ENCODE results near the gene RTL9.
"Not testable (repeated sequence)": the region's sequence is repeated elsewhere in the genome, so short reads cannot be mapped to it uniquely, and the experiment has no call there.

The RTL9 gene

DNA sequence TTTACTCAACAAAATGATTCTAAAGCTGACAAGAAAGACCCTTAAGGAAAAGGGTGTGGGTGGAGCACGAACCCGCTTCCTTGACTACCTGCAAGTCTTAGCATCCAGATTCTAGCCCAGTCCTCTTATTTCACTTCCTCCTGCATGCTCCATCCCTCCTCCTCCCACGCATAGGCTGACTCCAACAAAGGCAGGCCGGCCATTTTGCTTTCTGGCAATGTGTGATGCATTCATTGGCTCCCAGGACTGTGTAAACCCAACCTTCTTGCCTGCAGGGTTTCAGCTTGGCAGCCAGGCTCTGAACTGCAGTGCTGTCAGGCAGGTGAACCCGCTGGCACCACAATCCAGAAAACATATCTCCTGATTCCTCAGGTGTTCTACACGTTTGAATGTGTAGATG, 39.3 kb downstream of the RTL9 start:
- Histone ChIP-seq H3K9me3 (ENCODE audit: control insufficient read depth, low read depth, low read length) (no peaks in the 10 kb centered on the region), H3K27me3 (ENCODE audit: control insufficient read depth, insufficient read depth, low read length) (no peaks in the 10 kb centered on the region), H3K4me3 (ENCODE audit: low read length) (no peak overlapping the region), H3K36me3 (ENCODE audit: control insufficient read depth, low read depth, low read length) (no peaks in the 10 kb centered on the region), H3K27ac (ENCODE audit: low read length) (no peak overlapping the region), H3K4me1 (ENCODE audit: control insufficient read depth, low read depth, low read length) (peaks cover 9% of the 10 kb centered on the region), H3K9ac (ENCODE audit: low read length) (no peak overlapping the region)

DNA sequence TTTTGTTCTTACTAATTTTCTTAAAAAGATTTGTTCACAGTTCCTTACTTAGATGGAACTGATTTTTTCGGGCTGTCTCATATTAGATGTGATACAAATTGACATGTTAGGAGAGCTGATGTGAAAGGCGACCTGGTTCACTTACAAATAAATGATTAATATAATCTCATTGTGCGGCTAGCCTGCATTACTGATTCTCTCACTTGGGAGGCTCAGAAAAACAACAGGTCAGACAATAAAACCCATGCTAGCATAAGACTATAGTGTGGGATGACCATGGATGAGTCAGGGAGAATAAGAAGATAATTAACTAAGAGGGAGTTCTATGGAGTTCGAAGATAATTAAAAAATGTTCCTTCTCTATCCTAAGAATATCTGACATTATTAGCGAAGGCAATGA, 40.8 kb downstream of the RTL9 start:
- H3K27me3 ChIP-seq (ENCODE audit: control insufficient read depth, insufficient read depth, low read length): no peaks in the 10 kb centered on the region
- H3K9ac ChIP-seq (ENCODE audit: low read length): no peak overlapping the region
- H3K27ac ChIP-seq (ENCODE audit: low read length): no peak overlapping the region
- H3K4me3 ChIP-seq (ENCODE audit: low read length): no peak overlapping the region
- H3K4me1 ChIP-seq (ENCODE audit: control insufficient read depth, low read depth, low read length): peaks cover 9% of the 10 kb centered on the region
- no peaks in the 10 kb centered on the region for H3K36me3 ChIP-seq (ENCODE audit: control insufficient read depth, low read depth, low read length)
- H3K9me3 ChIP-seq (ENCODE audit: control insufficient read depth, low read depth, low read length): no peaks in the 10 kb centered on the region

DNA sequence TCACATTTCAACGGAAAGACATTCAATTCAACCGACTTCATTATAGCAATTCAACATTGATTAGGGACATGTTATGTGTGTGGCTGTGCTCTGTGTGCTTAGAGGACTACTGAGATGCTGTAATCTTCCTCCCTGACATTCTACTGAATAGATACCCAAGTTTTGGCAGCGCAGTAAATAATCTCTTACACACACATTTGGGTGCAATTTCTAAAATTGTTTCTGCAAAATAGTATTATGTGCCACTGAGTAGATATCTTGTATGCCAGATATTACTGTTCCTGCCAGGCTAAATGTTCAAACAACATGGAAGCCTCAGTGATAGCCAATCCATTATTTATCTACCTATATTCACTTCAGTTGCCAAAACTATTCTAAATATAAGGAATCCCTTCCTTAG, 41.3 kb downstream of the RTL9 start:
- Histone ChIP-seq H3K4me1 (ENCODE audit: control insufficient read depth, low read depth, low read length) (peaks cover 14% of the 10 kb centered on the region), H3K9me3 (ENCODE audit: control insufficient read depth, low read depth, low read length) (no peaks in the 10 kb centered on the region)

DNA sequence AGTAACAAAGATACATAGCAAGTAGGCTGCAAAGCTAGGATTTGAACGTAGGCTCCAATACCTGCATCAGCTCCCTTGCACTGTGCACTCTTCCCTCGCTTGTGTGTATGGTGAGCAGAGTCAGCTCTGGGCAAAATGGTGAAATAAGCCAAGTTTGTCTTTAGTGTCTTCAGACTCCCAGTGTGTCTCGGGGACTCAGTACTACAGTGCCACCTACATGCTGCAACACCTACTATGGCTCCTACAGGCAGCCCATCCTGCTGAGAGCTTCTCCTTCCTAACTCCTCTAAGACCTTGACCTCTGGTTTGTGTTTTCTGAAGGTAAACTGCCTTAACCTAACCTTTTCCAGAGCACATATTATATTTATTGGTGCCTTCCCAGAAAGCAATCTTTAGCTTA, 42.5 kb downstream of the RTL9 start:
- H3K27ac ChIP-seq (ENCODE audit: low read length): no peak overlapping the region

More for the DNA sequence above, 41.3 kb downstream of the RTL9 start:
- no peak overlapping the region for H3K4me3 ChIP-seq (ENCODE audit: low read length)
- H3K27me3 ChIP-seq (ENCODE audit: control insufficient read depth, insufficient read depth, low read length): no peaks in the 10 kb centered on the region
- H3K36me3 ChIP-seq (ENCODE audit: control insufficient read depth, low read depth, low read length): no peaks in the 10 kb centered on the region
- no peak overlapping the region for H3K9ac ChIP-seq (ENCODE audit: low read length)
- H3K27ac ChIP-seq (ENCODE audit: low read length): no peak overlapping the region

DNA sequence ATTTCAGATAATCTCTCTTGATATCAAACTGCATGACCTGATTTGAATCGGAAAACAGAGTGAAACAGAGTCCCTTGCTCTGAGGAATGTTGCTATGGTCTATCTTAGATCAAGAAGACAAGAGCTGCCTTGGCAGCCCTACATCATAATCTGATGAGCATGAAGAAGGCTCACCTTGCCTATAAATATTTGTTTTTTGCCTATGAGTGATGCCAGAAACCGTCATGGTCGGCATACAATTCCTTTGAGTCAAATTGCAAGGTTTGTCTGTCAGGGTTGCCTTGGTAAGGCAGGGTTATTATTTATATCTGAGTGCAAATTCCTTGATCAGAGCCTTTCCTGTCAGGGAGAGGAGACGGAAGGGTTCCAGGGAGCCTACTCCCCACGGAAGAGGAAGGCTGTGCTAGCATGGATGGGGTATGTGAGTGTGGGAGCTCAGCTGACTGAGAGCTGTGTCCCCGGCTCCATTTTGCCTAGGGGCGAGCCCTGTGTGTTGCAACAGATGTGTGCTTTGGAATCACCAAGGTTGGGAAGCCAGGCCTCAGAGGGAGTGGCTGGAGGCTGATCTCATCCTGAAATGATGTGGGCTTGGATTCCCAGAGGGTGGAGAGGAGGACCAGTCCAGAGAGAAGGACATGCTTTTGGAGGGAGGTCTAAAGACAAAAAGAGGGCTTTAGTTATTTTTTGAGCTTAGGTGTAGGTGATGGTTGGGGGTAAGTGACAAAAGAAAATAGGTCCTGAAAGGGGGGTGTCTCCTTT, 43.6 kb downstream of the RTL9 start:
- no peak overlapping the region for H3K9ac ChIP-seq (ENCODE audit: low read length)
- no peaks in the 10 kb centered on the region for H3K27me3 ChIP-seq (ENCODE audit: control insufficient read depth, insufficient read depth, low read length)
- no peaks in the 10 kb centered on the region for H3K36me3 ChIP-seq (ENCODE audit: control insufficient read depth, low read depth, low read length)
- H3K27ac ChIP-seq (ENCODE audit: low read length): no peak overlapping the region
- H3K4me1 ChIP-seq (ENCODE audit: control insufficient read depth, low read depth, low read length): peaks cover 16% of the 10 kb centered on the region
- no peaks in the 10 kb centered on the region for H3K9me3 ChIP-seq (ENCODE audit: control insufficient read depth, low read depth, low read length)
- H3K4me3 ChIP-seq (ENCODE audit: low read length): no peak overlapping the region

More for the DNA sequence above, 42.5 kb downstream of the RTL9 start:
- no peaks in the 10 kb centered on the region for H3K9me3 ChIP-seq (ENCODE audit: control insufficient read depth, low read depth, low read length)
- no peak overlapping the region for H3K9ac ChIP-seq (ENCODE audit: low read length)
- H3K4me3 ChIP-seq (ENCODE audit: low read length): no peak overlapping the region
- no peaks in the 10 kb centered on the region for H3K36me3 ChIP-seq (ENCODE audit: control insufficient read depth, low read depth, low read length)
- no peaks in the 10 kb centered on the region for H3K27me3 ChIP-seq (ENCODE audit: control insufficient read depth, insufficient read depth, low read length)
- peaks cover 16% of the 10 kb centered on the region for H3K4me1 ChIP-seq (ENCODE audit: control insufficient read depth, low read depth, low read length)

DNA sequence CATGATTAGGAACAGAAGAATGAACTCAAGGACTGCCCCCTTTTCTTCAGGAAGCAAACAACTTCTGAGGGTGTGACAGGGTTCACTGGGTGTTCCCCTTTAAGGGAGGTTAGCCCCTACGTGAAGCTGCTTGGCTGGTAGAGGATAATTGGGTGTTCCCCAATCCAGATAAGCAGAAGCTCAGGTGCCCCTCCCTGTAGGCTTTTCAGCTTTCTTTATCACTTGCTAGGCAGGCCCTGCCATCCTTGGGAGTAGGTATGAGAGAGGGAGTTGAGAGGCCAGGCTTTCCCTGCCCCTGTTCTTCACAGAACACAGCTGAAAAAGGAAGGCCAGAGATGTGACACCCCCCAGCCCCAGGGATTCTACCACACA, 44.2 kb downstream of the RTL9 start:
- Histone ChIP-seq H3K36me3 (ENCODE audit: control insufficient read depth, low read depth, low read length) (no peaks in the 10 kb centered on the region), H3K9ac (ENCODE audit: low read length) (no peak overlapping the region), H3K27ac (ENCODE audit: low read length) (no peak overlapping the region), H3K27me3 (ENCODE audit: control insufficient read depth, insufficient read depth, low read length) (no peaks in the 10 kb centered on the region), H3K4me1 (ENCODE audit: control insufficient read depth, low read depth, low read length) (peaks cover 16% of the 10 kb centered on the region), H3K9me3 (ENCODE audit: control insufficient read depth, low read depth, low read length) (no peaks in the 10 kb centered on the region), H3K4me3 (ENCODE audit: low read length) (no peak overlapping the region)

DNA sequence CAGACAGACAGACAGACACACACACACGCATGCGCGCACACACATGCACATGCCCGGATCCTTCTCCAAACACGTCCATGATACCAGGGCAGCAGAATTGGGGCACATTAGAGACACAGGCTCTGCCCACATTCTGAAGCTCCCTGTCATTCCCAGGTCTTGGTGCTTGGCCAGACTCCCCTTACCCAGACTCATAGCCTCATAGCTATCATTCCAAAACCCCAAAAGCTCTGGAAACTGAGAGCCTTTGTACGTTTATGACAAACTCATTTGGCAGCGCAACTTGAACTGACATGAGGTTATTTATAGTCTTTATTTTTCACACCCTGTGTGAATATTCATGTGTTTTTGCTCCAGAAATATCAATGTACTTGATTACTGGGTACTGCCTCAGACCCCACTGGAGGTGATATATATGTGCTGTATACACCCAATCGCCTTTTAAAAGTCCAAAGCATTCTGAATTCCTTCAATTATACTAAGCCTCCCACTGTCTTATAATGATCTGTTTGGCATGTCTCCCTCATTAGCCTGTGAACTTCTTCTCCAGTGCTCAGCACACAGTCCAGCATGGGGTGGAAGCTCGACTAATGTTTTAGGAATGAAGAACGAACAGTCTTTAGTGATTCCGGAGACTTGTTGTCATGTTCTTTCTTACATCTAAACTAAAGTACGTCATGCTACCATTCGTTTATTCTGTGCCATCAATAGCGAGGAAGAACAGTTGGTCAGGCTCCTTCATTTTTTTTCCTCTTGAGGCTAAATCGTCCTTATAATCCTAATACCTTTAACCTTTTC, 45.0 kb downstream of the RTL9 start:
- no peak overlapping the region for H3K9ac ChIP-seq (ENCODE audit: low read length)
- H3K27me3 ChIP-seq (ENCODE audit: control insufficient read depth, insufficient read depth, low read length): no peaks in the 10 kb centered on the region
- H3K27ac ChIP-seq (ENCODE audit: low read length): no peak overlapping the region
- H3K36me3 ChIP-seq (ENCODE audit: control insufficient read depth, low read depth, low read length): no peaks in the 10 kb centered on the region
- H3K4me3 ChIP-seq (ENCODE audit: low read length): no peak overlapping the region
- no peaks in the 10 kb centered on the region for H3K9me3 ChIP-seq (ENCODE audit: control insufficient read depth, low read depth, low read length)
- H3K4me1 ChIP-seq (ENCODE audit: control insufficient read depth, low read depth, low read length): peaks cover 16% of the 10 kb centered on the region

DNA sequence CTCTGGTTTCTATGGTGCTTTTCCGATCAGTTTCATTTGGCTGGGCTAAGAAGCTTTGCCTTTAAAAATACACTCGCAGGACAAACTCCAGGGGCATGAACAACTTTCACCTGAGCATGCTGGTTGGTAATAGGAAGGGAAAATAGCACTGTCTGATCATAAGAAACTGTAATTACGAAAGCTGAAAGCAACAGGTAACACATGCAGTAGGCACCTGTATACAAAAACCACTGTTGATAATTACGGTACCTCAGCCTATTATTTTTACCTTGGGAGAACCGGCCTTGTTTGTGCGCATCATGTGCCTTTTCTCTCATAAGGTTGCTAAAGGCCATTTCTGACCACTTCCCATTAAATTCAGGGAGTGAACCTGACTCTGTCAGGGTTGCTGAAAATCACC, 45.7 kb downstream of the RTL9 start:
- H3K4me1 ChIP-seq (ENCODE audit: control insufficient read depth, low read depth, low read length): peaks cover 8% of the 10 kb centered on the region
- H3K27ac ChIP-seq (ENCODE audit: low read length): no peak overlapping the region
- no peaks in the 10 kb centered on the region for H3K27me3 ChIP-seq (ENCODE audit: control insufficient read depth, insufficient read depth, low read length)
- no peaks in the 10 kb centered on the region for H3K36me3 ChIP-seq (ENCODE audit: control insufficient read depth, low read depth, low read length)
- no peaks in the 10 kb centered on the region for H3K9me3 ChIP-seq (ENCODE audit: control insufficient read depth, low read depth, low read length)
- H3K4me3 ChIP-seq (ENCODE audit: low read length): no peak overlapping the region
- H3K9ac ChIP-seq (ENCODE audit: low read length): no peak overlapping the region

DNA sequence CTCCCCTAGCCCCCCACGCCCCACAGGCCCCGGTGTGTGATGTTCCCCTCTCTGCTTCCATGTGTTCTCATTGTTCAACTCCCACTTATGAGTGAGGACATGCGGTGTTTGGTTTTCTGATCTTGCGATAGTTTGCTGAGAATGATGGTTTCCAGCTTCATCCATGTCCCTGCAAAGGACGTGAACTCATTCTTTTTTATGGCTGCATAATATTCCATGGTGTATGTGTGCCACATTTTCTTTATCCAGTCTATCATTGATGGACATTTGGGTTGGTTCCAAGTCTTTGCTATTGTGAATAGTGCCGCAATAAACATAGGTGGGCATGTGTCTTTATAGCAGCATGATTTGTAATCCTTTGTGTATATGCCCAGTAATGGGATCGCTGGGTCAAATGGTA, 47.6 kb downstream of the RTL9 start:
- not testable (repeated sequence) for H3K9me3 ChIP-seq (ENCODE audit: control insufficient read depth, low read depth, low read length)

DNA sequence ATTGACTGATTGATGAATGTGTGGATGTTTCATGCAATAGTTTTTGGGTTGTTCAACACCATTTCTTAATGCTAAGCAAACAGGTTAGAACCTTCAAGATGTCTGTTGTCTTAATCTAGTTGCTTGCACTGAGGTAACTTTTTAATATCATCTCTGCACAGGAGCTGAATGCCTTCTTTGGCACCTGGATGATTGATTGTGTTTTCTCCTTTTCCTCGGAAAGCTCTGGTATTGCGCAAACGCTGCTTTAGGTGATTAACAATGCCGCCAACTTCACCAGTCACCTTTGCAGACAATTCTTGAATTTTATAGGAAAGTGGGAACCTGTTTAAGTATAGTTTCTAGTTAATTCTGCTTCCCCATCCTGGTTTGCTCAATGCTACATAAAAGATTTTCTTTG, 48.2 kb downstream of the RTL9 start:
- H3K36me3 ChIP-seq (ENCODE audit: control insufficient read depth, low read depth, low read length): no peaks in the 10 kb centered on the region
- no peaks in the 10 kb centered on the region for H3K9me3 ChIP-seq (ENCODE audit: control insufficient read depth, low read depth, low read length)
- no peak overlapping the region for H3K9ac ChIP-seq (ENCODE audit: low read length)
- H3K27me3 ChIP-seq (ENCODE audit: control insufficient read depth, insufficient read depth, low read length): no peaks in the 10 kb centered on the region
- H3K4me1 ChIP-seq (ENCODE audit: control insufficient read depth, low read depth, low read length): peaks cover 7% of the 10 kb centered on the region
- H3K4me3 ChIP-seq (ENCODE audit: low read length): no peak overlapping the region
- no peak overlapping the region for H3K27ac ChIP-seq (ENCODE audit: low read length)

More for the DNA sequence above, 47.6 kb downstream of the RTL9 start:
- H3K4me3 ChIP-seq (ENCODE audit: low read length); H3K27me3 ChIP-seq (ENCODE audit: control insufficient read depth, insufficient read depth, low read length); H3K36me3 ChIP-seq (ENCODE audit: control insufficient read depth, low read depth, low read length); H3K27ac ChIP-seq (ENCODE audit: low read length); H3K4me1 ChIP-seq (ENCODE audit: control insufficient read depth, low read depth, low read length); H3K9ac ChIP-seq (ENCODE audit: low read length): not testable (repeated sequence)

DNA sequence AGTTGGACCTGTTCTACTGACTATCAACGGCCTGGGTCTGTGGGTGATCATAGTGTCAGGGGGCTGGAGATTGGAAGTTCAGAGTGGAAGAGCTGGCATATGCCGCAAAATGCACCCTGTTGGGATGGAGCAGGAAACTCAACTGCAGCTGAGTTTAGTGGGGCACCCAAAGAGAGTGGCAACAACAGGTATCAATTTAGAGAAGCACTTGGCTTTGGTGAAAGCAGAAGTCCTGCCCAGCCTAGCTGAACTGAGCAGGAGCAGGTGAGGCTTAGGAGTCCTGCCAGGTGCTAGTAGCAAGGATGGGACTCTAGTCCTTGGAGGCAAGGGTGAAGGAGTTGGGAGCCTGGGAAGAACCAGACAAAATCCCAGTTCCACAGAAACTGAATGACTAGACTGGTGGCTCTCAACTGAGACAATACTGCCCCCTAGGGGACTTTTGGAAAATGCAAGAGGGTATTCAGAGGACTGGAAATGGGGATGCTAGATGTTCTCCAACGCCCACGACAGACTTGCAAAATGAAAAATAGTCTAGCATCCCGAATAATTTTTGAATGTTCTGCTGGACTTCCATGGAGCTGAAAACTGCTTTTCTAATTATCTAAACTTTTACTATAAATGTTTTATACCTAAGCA, 49.4 kb downstream of the RTL9 start:
- Histone ChIP-seq H3K27ac (ENCODE audit: low read length) (no peak overlapping the region), H3K9me3 (ENCODE audit: control insufficient read depth, low read depth, low read length) (no peaks in the 10 kb centered on the region), H3K27me3 (ENCODE audit: control insufficient read depth, insufficient read depth, low read length) (no peaks in the 10 kb centered on the region), H3K36me3 (ENCODE audit: control insufficient read depth, low read depth, low read length) (no peaks in the 10 kb centered on the region), H3K9ac (ENCODE audit: low read length) (no peak overlapping the region), H3K4me3 (ENCODE audit: low read length) (no peak overlapping the region), H3K4me1 (ENCODE audit: control insufficient read depth, low read depth, low read length) (peaks cover 7% of the 10 kb centered on the region)

Measured in iPS-18a (cell line).